A673 (cell line): ENCODE results near the gene F8A3.
"Not testable (repeated sequence)": the region's sequence is repeated elsewhere in the genome, so short reads cannot be mapped to it uniquely, and the experiment has no call there.

Source experiments
- EZH2 ChIP-seq: fragments of 200-600 bp; sonication (generic); IDR thresholded peaks from 2 replicates; pipeline ENCODE4 v1.6.1; 2017; ENCODE audit warnings: borderline replicate concordance, low read depth, mild to moderate bottlenecking, mixed read lengths, antibody characterized with exemption, low read length; ENCODE audit not compliant: poor library complexity, severe bottlenecking
- TF ChIP-seq, protein P1 (sequence below): fragments of 300-800, 200-600 bp; sonication (generic); conservative IDR thresholded peaks from 2 replicates; pipeline ENCODE4 v1.5.1; 2017; ENCODE audit warnings: low read depth, mild to moderate bottlenecking, antibody characterized with exemption, low read length, moderate library complexity, mixed read lengths

DNA sequence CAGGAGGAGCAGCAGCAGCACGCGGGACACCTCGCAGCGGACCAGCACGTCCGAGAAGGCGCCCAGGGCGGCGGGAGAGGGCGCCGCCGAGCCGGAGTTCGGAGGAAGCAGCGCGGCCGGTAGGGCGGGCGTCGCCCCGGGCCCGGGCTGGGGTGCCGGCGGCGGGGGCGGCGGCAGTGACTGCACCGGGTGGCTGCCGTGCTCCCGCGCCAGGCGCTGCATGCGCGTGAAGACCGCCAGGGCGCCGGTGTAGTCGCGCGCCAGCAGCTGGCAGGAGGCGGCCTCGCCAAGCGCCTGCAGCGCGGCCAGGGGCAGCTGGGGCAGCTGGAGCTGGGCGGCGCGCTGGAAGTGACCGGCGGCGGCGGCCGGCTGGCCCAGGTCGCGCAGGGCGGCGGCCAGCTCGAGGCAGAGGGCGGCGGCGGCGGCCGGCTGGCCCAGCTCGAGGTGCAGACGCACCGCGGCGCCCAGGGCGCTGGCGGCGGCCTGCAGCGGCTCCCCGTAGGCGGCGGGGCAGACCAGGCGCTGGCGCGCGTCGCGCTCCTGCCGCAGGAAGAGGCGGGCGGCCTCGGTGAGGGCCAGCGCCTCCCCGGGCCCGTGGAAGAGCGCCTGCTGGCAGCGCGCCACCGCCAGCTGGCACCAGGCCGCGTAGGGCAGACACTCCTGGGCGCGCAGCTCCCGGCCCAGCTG lies 516 bp downstream of the F8A3 start:
- TF ChIP-seq EZH2: not testable (repeated sequence)
- TF ChIP-seq, protein P1, sequence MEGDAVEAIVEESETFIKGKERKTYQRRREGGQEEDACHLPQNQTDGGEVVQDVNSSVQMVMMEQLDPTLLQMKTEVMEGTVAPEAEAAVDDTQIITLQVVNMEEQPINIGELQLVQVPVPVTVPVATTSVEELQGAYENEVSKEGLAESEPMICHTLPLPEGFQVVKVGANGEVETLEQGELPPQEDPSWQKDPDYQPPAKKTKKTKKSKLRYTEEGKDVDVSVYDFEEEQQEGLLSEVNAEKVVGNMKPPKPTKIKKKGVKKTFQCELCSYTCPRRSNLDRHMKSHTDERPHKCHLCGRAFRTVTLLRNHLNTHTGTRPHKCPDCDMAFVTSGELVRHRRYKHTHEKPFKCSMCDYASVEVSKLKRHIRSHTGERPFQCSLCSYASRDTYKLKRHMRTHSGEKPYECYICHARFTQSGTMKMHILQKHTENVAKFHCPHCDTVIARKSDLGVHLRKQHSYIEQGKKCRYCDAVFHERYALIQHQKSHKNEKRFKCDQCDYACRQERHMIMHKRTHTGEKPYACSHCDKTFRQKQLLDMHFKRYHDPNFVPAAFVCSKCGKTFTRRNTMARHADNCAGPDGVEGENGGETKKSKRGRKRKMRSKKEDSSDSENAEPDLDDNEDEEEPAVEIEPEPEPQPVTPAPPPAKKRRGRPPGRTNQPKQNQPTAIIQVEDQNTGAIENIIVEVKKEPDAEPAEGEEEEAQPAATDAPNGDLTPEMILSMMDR: not testable (repeated sequence)
